Body of pancreas (tissue), 4 donors: ENCODE results near the gene TMEM134. TPM values are rescaled to one million over a fixed set of nuclear protein-coding genes. Genes with fewer than 3 reads are reported as not detected.
A peak's percentile ranks its signal among the peaks of the same experiment; 100 is the strongest.

Experiments
- ATAC-seq: fragments of 150-250 bp; one replicate; pipeline ENCODE4 v1.9.1; 2016
- DNase-seq, 4 donors: peaks; one replicate each; pipeline ENCODE4 v3.0.0-alpha.2; 2019
- H3K27ac ChIP-seq, 4 donors: fragments of 200-600 bp; sonication (generic); 1 replicate in 3 of 4; 2 replicates in 1 of 4; pipeline versions ENCODE4 v1.5.1 to v1.6.1; 2016 to 2019; ENCODE audit warnings: mild to moderate bottlenecking in 1 of 4, mixed read lengths in 1 of 4, moderate library complexity in 1 of 4
- H3K27me3 ChIP-seq, 2 donors: fragments of 200-600 bp; sonication (generic); one replicate each; pipeline ENCODE4 v1.6.0; 2016; ENCODE audit warnings: mild to moderate bottlenecking in 1 of 2
- H3K36me3 ChIP-seq, 2 donors: fragments of 200-600 bp; sonication (generic); replicated peaks in 1 of 2; 2 replicates each; pipeline ENCODE4 v1.5.1; 2016; ENCODE audit warnings: low read depth in 2 of 2; ENCODE audit not compliant: insufficient read depth in 1 of 2
- H3K4me1 ChIP-seq: fragments of 200-600 bp; sonication (generic); one replicate; pipeline ENCODE4 v1.6.0; 2016
- H3K4me3 ChIP-seq, 2 donors: fragments of 200-600 bp; sonication (generic); 1 replicate in 1 of 2; 2 replicates in 1 of 2; pipeline ENCODE4 v1.5.1; 2016 to 2019
- H3K9me3 ChIP-seq, 3 donors: fragments of 200-600 bp; sonication (generic); 1 replicate in 2 of 3; 2 replicates in 1 of 3; pipeline ENCODE4 v1.5.1; 2016
- CTCF ChIP-seq, 7 experiments: fragments of 450-650 bp in 4 of 7; fragments of 200-600 bp in 3 of 7; sonication (generic) in 3 of 7; IDR thresholded peaks; one replicate each; pipeline ENCODE4 v1.5.1; 2016 to 2019; ENCODE audit warnings: antibody characterized with exemption in 7 of 7
- POLR2A ChIP-seq, 3 donors: fragments of 450-650 bp; IDR thresholded peaks; one replicate each; pipeline ENCODE4 v1.6.1; 2016; ENCODE audit warnings: antibody characterized with exemption in 3 of 3, mild to moderate bottlenecking in 2 of 3
- WGBS, 2 donors: methylation state at CpG; one replicate each; pipeline ENCODE4 v1.1.5; 2017; 5-methylcytosine and 5-hydroxymethylcytosine counted together
- intact Hi-C: fragments of 100-400 bp; cut with DNase I; formaldehyde crosslinking; loops from one replicate; pipeline ENCODE4 v1.15.1; 2023
- total RNA-seq, 2 donors: library from RNA; depleted of rRNA; stranded (reverse); fragments of >200 nt; gene quantifications; one replicate each; pipeline ENCODE4 v1.1.0, GENCODE V29; 2016

Gene TMEM134
- total RNA-seq, 2 donors from 2014 or later = 69.5 to 118 TPM

- Histone ChIP-seq H3K9me3 (no peaks in the 10 kb centered on the region), H3K27me3 (no peaks in the 10 kb centered on the region), H3K36me3 (no peaks in the 10 kb centered on the region), H3K27ac (peak overlapping the region; percentile 81 to 98 (median 96)), H3K4me1 (peaks cover 54% of the 10 kb centered on the region), H3K4me3 (no peak overlapping the region)
- ATAC-seq (no peak), DNase-seq (no peak)
- TF ChIP-seq CTCF (IDR thresholded peaks at IDR 0.05) = no peak
- no peak for TF ChIP-seq POLR2A (IDR thresholded peaks at IDR 0.05)
- WGBS, 2 donors = 20 to 26% methylated on average over 6 to 15 of the region's 15 CpGs
- intact Hi-C loops = no loop called here
These were observed 48.9 kb downstream of the TMEM134 start for GRCh38 chr11:67420147-67420645.

- no peak overlapping the region for H3K4me3 ChIP-seq
- intact Hi-C loops = no loop called here
- DNase-seq (no peak), ATAC-seq (no peak)
- H3K27me3 ChIP-seq = no peaks in the 10 kb centered on the region
- TF ChIP-seq POLR2A (IDR thresholded peaks at IDR 0.05) (peak in 1 of 3 donors; percentile 4), CTCF (IDR thresholded peaks at IDR 0.05) (peak in 1 of 7 experiments; percentile 3)
- H3K4me1 ChIP-seq = peaks cover 59% of the 10 kb centered on the region
- 81 to 85% methylated on average over 15 to 20 of the region's 21 CpGs for WGBS, 2 donors
- no peaks in the 10 kb centered on the region for H3K36me3 ChIP-seq
- peak overlapping the region; percentile 81 to 98 (median 96) for H3K27ac ChIP-seq
- H3K9me3 ChIP-seq = no peaks in the 10 kb centered on the region
These were observed 49.6 kb downstream of the TMEM134 start for GRCh38 chr11:67419325-67420049.

- H3K27me3 ChIP-seq = no peaks in the 10 kb centered on the region
- peaks cover 59% of the 10 kb centered on the region for H3K4me1 ChIP-seq
- intact Hi-C loops = no loop called here
- TF ChIP-seq POLR2A (IDR thresholded peaks at IDR 0.05) (peak in 1 of 3 donors; percentile 5), CTCF (IDR thresholded peaks at IDR 0.05) (no peak)
- no peaks in the 10 kb centered on the region for H3K9me3 ChIP-seq
- no peaks in the 10 kb centered on the region for H3K36me3 ChIP-seq
- WGBS, 2 donors = 37 to 60% methylated on average over 8 to 25 of the region's 26 CpGs
- no peak for ATAC-seq
- H3K4me3 ChIP-seq = no peak overlapping the region
- H3K27ac ChIP-seq = peak overlapping the region in 3 of 4 donors; percentile 26 to 98 (median 48)
- DNase-seq = peak; percentile 42 to 72 (median 58)
These were observed 50.4 kb downstream of the TMEM134 start for GRCh38 chr11:67418476-67419281.

- no peaks in the 10 kb centered on the region for H3K9me3 ChIP-seq
- no peaks in the 10 kb centered on the region for H3K27me3 ChIP-seq
- H3K4me3 ChIP-seq = no peak overlapping the region
- no peak overlapping the region for H3K27ac ChIP-seq
- no peaks in the 10 kb centered on the region for H3K36me3 ChIP-seq
- no peak for DNase-seq
- peaks cover 65% of the 10 kb centered on the region for H3K4me1 ChIP-seq
- intact Hi-C loops = no loop called here
- TF ChIP-seq CTCF (IDR thresholded peaks at IDR 0.05) (no peak), POLR2A (IDR thresholded peaks at IDR 0.05) (no peak)
- no peak for ATAC-seq
- 83 to 100% methylated on average over 1 to 12 of the region's 12 CpGs for WGBS, 2 donors
These were observed 51.6 kb downstream of the TMEM134 start for GRCh38 chr11:67417425-67417824.
